Measurements from ENCODE around the gene COL3A1.

- no peak for TF ChIP-seq POLR2A (IDR thresholded peaks at IDR 0.05; ENCODE audit: low read length)
- no peak for TF ChIP-seq GATA1 (IDR thresholded peaks at IDR 0.05; ENCODE audit: low read depth, low read length)
Measured at GRCh38 chr2:188940171-188940570, 34.0 kb upstream of the COL3A1 start.
